Renal cortical epithelial cell (primary cell): ENCODE measurements around the gene EEF1G. TPM values are rescaled to one million over a fixed set of nuclear protein-coding genes. Genes with fewer than 3 reads are reported as not detected.

Source experiments
- DNase-seq: peaks from one replicate; pipeline ENCODE4 v3.0.0-alpha.2; 2011; ENCODE audit warnings: low read depth
- total RNA-seq: library from RNA; depleted of rRNA; stranded (reverse); fragments of >200 nt; gene quantifications from 2 replicates; pipeline ENCODE4 v1.2.3, GENCODE V29; 2014

EEF1G gene
- total RNA-seq, 1 donor from 2014 or later = 1,623 TPM

- no peak for DNase-seq
Observed at GRCh38 chr11:62540804-62541701, 32.6 kb downstream of the EEF1G start.

DNA sequence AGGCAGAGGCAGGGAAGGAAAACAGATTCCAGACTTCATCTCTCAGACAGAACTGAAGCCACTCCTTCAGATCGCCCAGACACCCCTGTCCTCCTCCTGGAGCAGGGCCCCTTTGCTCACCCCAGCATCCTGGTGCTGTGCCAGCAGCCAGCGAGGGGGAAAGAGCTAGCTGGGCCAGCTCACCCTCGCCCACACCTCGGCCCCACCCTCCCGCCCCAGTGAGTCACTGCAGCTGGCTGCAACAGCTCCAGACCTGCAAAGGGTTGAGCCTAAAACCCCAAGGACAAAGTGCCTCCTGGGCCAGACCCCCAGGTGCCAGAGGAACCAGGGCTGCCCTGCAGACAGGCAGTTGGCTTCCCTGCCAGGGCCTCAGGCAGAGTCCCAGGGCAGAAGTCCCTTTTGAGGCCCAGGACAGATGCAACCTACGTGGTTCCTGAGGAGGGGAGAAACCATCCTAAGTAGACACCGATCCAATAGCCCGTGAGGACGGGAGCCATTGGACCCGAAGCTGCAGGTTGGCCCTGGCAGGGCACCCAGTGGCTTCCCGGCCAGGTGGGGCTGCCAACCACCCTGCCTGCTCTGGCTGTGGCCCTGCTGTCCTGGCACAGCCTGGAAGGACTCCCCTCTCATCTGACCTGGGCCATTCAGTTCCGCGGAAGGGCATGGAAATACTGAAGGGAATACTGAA lies 34.3 kb downstream of the EEF1G start:
- DNase-seq = peak; percentile 81

- DNase-seq = no peak
Observed at GRCh38 chr11:62538470-62539237, 35.0 kb downstream of the EEF1G start.

- no peak for DNase-seq
Observed at GRCh38 chr11:62536301-62536957, 37.3 kb downstream of the EEF1G start.

GRCh38 chr11:62535802-62536201 lies 37.9 kb downstream of the EEF1G start:
- no peak for DNase-seq

- DNase-seq = no peak
Observed at GRCh38 chr11:62534779-62535545, 38.7 kb downstream of the EEF1G start.

DNA sequence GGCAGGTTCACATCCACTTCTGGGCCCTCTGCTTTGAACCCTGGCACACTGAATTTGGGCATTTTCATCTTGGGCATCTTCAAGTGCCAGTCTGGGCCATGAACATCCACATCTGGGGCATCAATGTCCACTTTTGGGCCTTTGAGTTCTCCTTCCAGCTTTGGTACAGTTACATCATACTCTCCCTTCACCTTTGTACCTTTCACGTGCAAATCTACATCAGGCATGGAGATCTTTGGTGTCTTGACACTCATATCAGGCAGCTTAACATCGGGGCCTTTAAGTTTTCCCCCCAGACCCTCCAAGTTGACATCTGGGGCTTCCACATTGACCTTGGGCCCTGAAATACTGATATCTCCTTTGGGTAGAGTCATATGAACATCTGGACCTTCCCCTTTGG lies 41.6 kb downstream of the EEF1G start:
- DNase-seq = no peak

GRCh38 chr11:62516736-62517371 lies 56.8 kb downstream of the EEF1G start:
- DNase-seq = no peak

DNA sequence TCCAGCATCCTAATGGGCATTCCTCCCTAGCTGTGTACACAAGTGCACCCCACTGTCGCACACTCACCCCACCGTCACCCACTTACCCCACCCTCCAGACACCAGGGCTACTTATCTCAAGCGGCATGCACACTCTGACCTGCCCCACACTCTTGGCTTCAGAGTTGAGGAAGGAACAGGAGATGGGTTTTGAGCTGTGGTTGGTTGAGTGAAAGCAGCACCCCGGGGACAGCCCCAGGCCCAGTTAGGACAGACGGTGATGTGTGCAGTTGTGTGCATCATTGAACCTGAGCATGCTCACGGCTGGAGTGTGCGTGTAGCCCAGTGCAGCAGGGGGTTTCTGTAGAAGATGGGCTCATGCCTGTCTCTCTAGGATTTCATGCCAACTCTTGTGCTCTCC lies 59.5 kb downstream of the EEF1G start:
- no peak for DNase-seq

DNA sequence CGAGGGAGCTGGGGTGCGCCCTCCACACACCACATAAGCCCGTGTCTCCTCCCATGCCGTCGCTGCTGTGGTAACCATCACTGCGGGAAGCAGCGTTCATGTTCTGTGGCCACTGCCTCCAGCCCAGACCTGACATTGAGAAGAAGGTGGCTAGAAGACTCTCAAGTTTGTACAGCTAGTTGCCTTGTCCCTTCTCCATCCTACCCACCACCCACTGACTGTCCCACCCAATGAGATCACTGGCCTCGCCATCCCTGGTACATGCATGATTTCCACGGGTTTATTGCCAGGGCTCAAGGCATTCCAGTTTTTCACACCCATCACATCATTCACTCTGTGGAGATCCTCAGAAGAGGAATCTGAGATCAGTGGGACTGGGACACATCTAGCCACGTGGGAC lies 60.1 kb downstream of the EEF1G start:
- DNase-seq = no peak

GRCh38 chr11:62512961-62513360 lies 60.7 kb downstream of the EEF1G start:
- DNase-seq = no peak

Other genes starting within 250 kb of the EEF1G start
- 11.6 and 63.3 TPM in 2 replicates for gene ASRGL1, start 236.4 kb downstream of the EEF1G start, total RNA-seq
- gene SCGB1A1, start 154.9 kb downstream of the EEF1G start, total RNA-seq = not detected in 2 replicates
- 409 and 1,601 TPM in 2 replicates for gene AHNAK, start 27.1 kb downstream of the EEF1G start, total RNA-seq
- gene TUT1, start 17.6 kb upstream of the EEF1G start, total RNA-seq = 5.9 and 12.7 TPM in 2 replicates
- 121 and 212 TPM in 2 replicates for gene MTA2, start 28.0 kb upstream of the EEF1G start, total RNA-seq
- 14.9 and 29.7 TPM in 2 replicates for gene EML3, start 38.9 kb upstream of the EEF1G start, total RNA-seq
- 0.87 and 2.5 TPM in 2 replicates for gene ROM1, start 39.4 kb upstream of the EEF1G start, total RNA-seq
- gene B3GAT3, start 48.1 kb upstream of the EEF1G start, total RNA-seq = 37.2 and 39.6 TPM in 2 replicates
- 146 and 347 TPM in 2 replicates for gene GANAB, start 72.7 kb upstream of the EEF1G start, total RNA-seq
- gene INTS5, start 79.4 kb upstream of the EEF1G start, total RNA-seq = 28.1 and 33.8 TPM in 2 replicates
- 20.8 and 33.9 TPM in 2 replicates for gene C11orf98, start 91.3 kb upstream of the EEF1G start, total RNA-seq
- gene CSKMT, start 91.4 kb upstream of the EEF1G start, total RNA-seq = 3.6 and 13.5 TPM in 2 replicates
- gene UQCC3, start 97.8 kb upstream of the EEF1G start, total RNA-seq = 4.1 and 6.1 TPM in 2 replicates
- gene LBHD1, start 98.4 kb upstream of the EEF1G start, total RNA-seq = 3.9 and 5.0 TPM in 2 replicates
- gene UBXN1, start 105.2 kb upstream of the EEF1G start, total RNA-seq = 97.6 and 105 TPM in 2 replicates
- gene LRRN4CL, start 115.6 kb upstream of the EEF1G start, total RNA-seq = 0.17 and 0.25 TPM in 2 replicates
- gene BSCL2, start 133.5 kb upstream of the EEF1G start, total RNA-seq = 47.8 and 50.4 TPM in 2 replicates
- gene GNG3, start 133.8 kb upstream of the EEF1G start, total RNA-seq = not detected in 2 replicates
- gene HNRNPUL2, start 153.6 kb upstream of the EEF1G start, total RNA-seq = 4.3 and 18.4 TPM in 2 replicates
- gene TTC9C, start 154.6 kb upstream of the EEF1G start, total RNA-seq = 25.0 and 25.1 TPM in 2 replicates
- 8.7 and 11.8 TPM in 2 replicates for gene ZBTB3, start 180.3 kb upstream of the EEF1G start, total RNA-seq
- 46.0 and 78.3 TPM in 2 replicates for gene POLR2G, start 187.7 kb upstream of the EEF1G start, total RNA-seq
- 15.1 and 20.7 TPM in 2 replicates for gene TAF6L, start 197.5 kb upstream of the EEF1G start, total RNA-seq
- 26.6 and 46.4 TPM in 2 replicates for gene TMEM179B, start 213.5 kb upstream of the EEF1G start, total RNA-seq
- gene TMEM223, start 218.1 kb upstream of the EEF1G start, total RNA-seq = 15.1 and 29.3 TPM in 2 replicates
- gene NXF1, start 231.5 kb upstream of the EEF1G start, total RNA-seq = 7.6 and 50.3 TPM in 2 replicates